HepG2 (cell line): ENCODE results near the gene USP32. TPM values are rescaled to one million over a fixed set of nuclear protein-coding genes. Genes with fewer than 3 reads are reported as not detected.
A peak's percentile ranks its signal among the peaks of the same experiment; 100 is the strongest.

Experiments used
- ATAC-seq: fragments of 200-7000 bp; cut with Tn5 transposase; 3 replicates; pipeline ENCODE4 v1.9.1; 2020; ENCODE audit warnings: mild to moderate bottlenecking, moderate library complexity
- BruUV-seq: library from RNA; stranded (reverse); fragments of 400-500 nt; replicated peaks from 2 replicates; lab custom pipeline; 2021; lab: Mats Ljungman, UMichigan
- CTCF ChIA-PET: fragments of 300-600 bp; formaldehyde crosslinking; extraction: SDS; loops from one replicate; lab custom pipeline; 2021; ENCODE audit warnings: low total read pairs, inconsistent platforms, low intra/inter-chr PET ratio; lab: Yijun Ruan, JAX
- POLR2A ChIA-PET: fragments of 350-600 bp; sonication (Branson Sonifier 250); formaldehyde crosslinking; loops from one replicate; lab custom pipeline; 2020; ENCODE audit warnings: antibody characterized with exemption, inconsistent platforms; lab: Yijun Ruan, JAX
- DNase-seq: peaks from one replicate; pipeline ENCODE4 v3.0.0-alpha.2; 2015; ENCODE audit warnings: low spot score
- FAIRE-seq: peaks from 3 replicates; lab custom pipeline; 2011; peaks lifted over from hg19 to GRCh38; lab: Jason Lieb, UNC
- H2AFZ ChIP-seq: one replicate; pipeline ENCODE4 v1.6.1; 2011; ENCODE audit warnings: low read length, inconsistent platforms
- H3K27ac ChIP-seq: fragments of 300-600 bp; 3 replicates; pipeline ENCODE4 v1.8.0; 2011; ENCODE audit warnings: mixed run types, mild to moderate bottlenecking, mixed read lengths, low read length, inconsistent platforms; ENCODE audit not compliant: insufficient read depth; ENCODE audit errors: extremely low read length
- H3K27me3 ChIP-seq, 2 experiments: fragments of 200-600 bp in 1 of 2; 2 replicates in 1 of 2; 3 replicates in 1 of 2; pipeline versions ENCODE4 v1.6.0 to v1.8.0; 2011; ENCODE audit warnings: low read length in 2 of 2, mild to moderate bottlenecking in 2 of 2, moderate library complexity in 2 of 2, inconsistent platforms in 1 of 2; ENCODE audit not compliant: insufficient read depth in 2 of 2, control insufficient read depth in 1 of 2
- H3K36me3 ChIP-seq, 2 experiments: fragments of 200-600 bp in 1 of 2; replicated peaks in 1 of 2; 2 replicates in 1 of 2; 3 replicates in 1 of 2; pipeline versions ENCODE4 v1.5.1 to v1.8.0; 2011; ENCODE audit warnings: low read length in 2 of 2, inconsistent platforms in 1 of 2; ENCODE audit not compliant: insufficient read depth in 2 of 2, control insufficient read depth in 1 of 2
- H3K4me1 ChIP-seq: 2 replicates; pipeline ENCODE4 v1.5.1; 2012; ENCODE audit warnings: low read length, inconsistent platforms; ENCODE audit not compliant: insufficient read depth
- H3K4me2 ChIP-seq: 2 replicates; pipeline ENCODE4 v1.6.0; 2011; ENCODE audit warnings: low read depth, low read length, inconsistent platforms
- H3K4me3 ChIP-seq, 3 experiments: fragments of 200-600 bp in 1 of 3; sonication (generic), shearing (Covaris generic) in 1 of 3; replicated peaks in 1 of 3; 2 replicates each; pipeline ENCODE4 v1.5.1; 2011 to 2016; ENCODE audit warnings: low read length in 3 of 3, inconsistent platforms in 2 of 3, low read depth in 2 of 3, mild to moderate bottlenecking in 2 of 3, control low read depth in 1 of 3, mixed read lengths in 1 of 3; ENCODE audit not compliant: insufficient read depth in 1 of 3
- H3K79me2 ChIP-seq: one replicate; pipeline ENCODE4 v1.6.1; 2011; ENCODE audit warnings: low read length, inconsistent platforms; ENCODE audit not compliant: insufficient read depth
- H3K9ac ChIP-seq: 2 replicates; pipeline ENCODE4 v1.6.0; 2011; ENCODE audit warnings: mild to moderate bottlenecking, low read depth, low read length, inconsistent platforms; ENCODE audit not compliant: insufficient read depth
- H3K9me3 ChIP-seq: 2 replicates; pipeline ENCODE4 v1.5.1; 2012; ENCODE audit warnings: mild to moderate bottlenecking, low read length
- H4K20me1 ChIP-seq: 2 replicates; pipeline ENCODE4 v1.6.0; 2011; ENCODE audit warnings: inconsistent platforms, mild to moderate bottlenecking, low read length, moderate library complexity; ENCODE audit not compliant: insufficient read depth
- AKNA ChIP-seq: sonication (generic); formaldehyde crosslinking; IDR thresholded peaks from 2 replicates; pipeline ENCODE4 v1.4.0; 2020; ENCODE audit warnings: missing genetic modification reagents, borderline replicate concordance
- ATF6 ChIP-seq: sonication (generic); formaldehyde crosslinking; conservative IDR thresholded peaks from 2 replicates; pipeline ENCODE4 v1.4.0; 2020; ENCODE audit warnings: missing genetic modification reagents
- CHD2 ChIP-seq: IDR thresholded peaks from 2 replicates; pipeline ENCODE4 v1.6.1; 2011; ENCODE audit warnings: low read depth, low read length, improper control_type of control experiment
- GPN1 ChIP-seq: sonication (generic); formaldehyde crosslinking; IDR thresholded peaks from 2 replicates; pipeline ENCODE4 v1.5.1; 2020; ENCODE audit warnings: missing genetic modification reagents, borderline replicate concordance
- MNT ChIP-seq: fragments of 450-650 bp; IDR thresholded peaks from 2 replicates; pipeline ENCODE4 v1.6.1; 2016
- SPEN ChIP-seq: sonication (generic); formaldehyde crosslinking; IDR thresholded peaks from 2 replicates; pipeline ENCODE4 v1.5.1; 2020; ENCODE audit warnings: low read depth, mild to moderate bottlenecking, missing genetic modification reagents
- TFE3 ChIP-seq: IDR thresholded peaks from 2 replicates; pipeline ENCODE4 v1.6.1; 2016
- ZNF251 ChIP-seq: sonication (generic); formaldehyde crosslinking; IDR thresholded peaks from 2 replicates; pipeline ENCODE4 v1.9.0; 2021; ENCODE audit warnings: mild to moderate bottlenecking, missing genetic modification reagents
- ZNF441 ChIP-seq: sonication (generic); formaldehyde crosslinking; IDR thresholded peaks from 2 replicates; pipeline ENCODE4 v1.7.0; 2021; ENCODE audit warnings: missing genetic modification reagents, borderline replicate concordance
- WGBS: methylation state at CpG from one replicate; pipeline ENCODE4 v1.1.6; 2017; ENCODE audit warnings: low lambda C conversion rate; 5-methylcytosine and 5-hydroxymethylcytosine counted together
- in situ Hi-C: cut with HindIII; loops from 2 replicates; pipeline ENCODE4 v1.10.0; 2017; ENCODE audit warnings: low pct_unique_long_range_greater_than_20kb; ENCODE audit not compliant: extremely low pct_ligation_motif_present
- intact Hi-C: fragments of 100-400 bp; cut with micrococcal nuclease; formaldehyde crosslinking; loops from one replicate; pipeline ENCODE4 v1.10.0; 2022; ENCODE audit not compliant: unreplicated experiment
- polyA plus RNA-seq, 8 experiments: library from polyadenylated mRNA; depleted of rRNA in 3 of 8; stranded (reverse) in 7 of 8; unstranded in 1 of 8; fragments of >200 nt; fragmentation: Illumina TruSeq in 4 of 8; extraction: Trizol in 4 of 8; gene quantifications; 2 replicates each; pipeline versions ENCODE4 v1.2.1 to v1.2.3, GENCODE V29; 2011 to 2016; ENCODE audit warnings: low read depth in 4 of 8, missing spikeins in 1 of 8, mixed read lengths in 1 of 8; ENCODE audit not compliant: insufficient read depth in 1 of 8
- total RNA-seq, 5 experiments: library from RNA; depleted of rRNA; stranded (reverse); fragments of >200 nt; fragmentation: Illumina TruSeq; extraction: Trizol; gene quantifications; 2 replicates each; pipeline ENCODE4 v1.2.3, GENCODE V29; 2016; ENCODE audit warnings: low read depth in 1 of 5

Gene USP32
- total and polyA plus RNA-seq, 2 of the 13 experiments (the other 11 are each of a cell fraction or from before 2014, with no cell fraction given) = 24.9 to 39.9 TPM

- peaks cover 4% of the 10 kb centered on the region; the same call in 1 of the 2 replicates for H4K20me1 ChIP-seq
- H3K27me3 ChIP-seq = peaks cover 4 to 71% of the 10 kb centered on the region in 2 experiments
- peak; percentile 47 for DNase-seq
- H3K36me3 ChIP-seq = no peaks in the 10 kb centered on the region
- 22% methylated on average over 40 of the region's 66 CpGs for WGBS
- intact Hi-C loops (loop anchor here (10.0 kb wide), 1 partner anchor 85 kb away; no protein-coding TSS in a partner anchor), in situ Hi-C loops (no loop called here)
- H3K9me3 ChIP-seq = no peaks in the 10 kb centered on the region
- peak; percentile 70 for FAIRE-seq
- H3K79me2 ChIP-seq = no peaks in the 10 kb centered on the region
- peak; percentile 62 for ATAC-seq
- ChIA-PET POLR2A (no interaction called here), CTCF (no interaction called here)
- peaks cover 41% of the 10 kb centered on the region for H3K4me1 ChIP-seq
- BruUV-seq = no TSS peak
- H3K9ac ChIP-seq = no peak overlapping the region
- no peak overlapping the region for H2AFZ ChIP-seq
- H3K27ac ChIP-seq = no peak overlapping the region
- H3K4me2 ChIP-seq = peak overlapping the region; percentile 60
- H3K4me3 ChIP-seq = peak overlapping the region in 1 of 3 experiments; percentile 54; a peak in 1 of 6 replicates
- 0 out of 2 replicates have a peak, but pooled peaks have one; percentile 28 for TF ChIP-seq CHD2
- peak; percentile 98 for TF ChIP-seq AKNA (CRISPR knock-in tag)
- peak; percentile 98 for TF ChIP-seq ATF6 (CRISPR knock-in tag)
- TF ChIP-seq SPEN (CRISPR knock-in tag) = peak; percentile 96
- peak; percentile 43; the same call in 1 of the 2 replicates for TF ChIP-seq MNT
- peak; percentile 98 for TF ChIP-seq GPN1 (CRISPR knock-in tag)
- TF ChIP-seq ZNF441 = peak; percentile 95
- TF ChIP-seq ZNF251 (CRISPR knock-in tag) = peak; percentile 93; the same call in 1 of the 2 replicates
- TF ChIP-seq TFE3 (CRISPR knock-in tag) = peak; percentile 93
Observed at GRCh38 chr17:60139438-60140285, 252.3 kb downstream of the USP32 start.
